Keratinocyte (primary cell): Measurements from ENCODE around the gene SQOR. TPM values are rescaled to one million over a fixed set of nuclear protein-coding genes. Genes with fewer than 3 reads are reported as not detected.

Experiments
- DNase-seq: peaks from one replicate; pipeline ENCODE4 v3.0.0-alpha.2; 2011; ENCODE audit warnings: low read depth, missing footprints, low spot score
- FAIRE-seq: peaks from 2 replicates; lab custom pipeline; 2011; peaks lifted over from hg19 to GRCh38; lab: Jason Lieb, UNC
- H2AFZ ChIP-seq: 2 replicates; pipeline ENCODE4 v1.6.0; 2012; ENCODE audit warnings: low read length, control low read depth, inconsistent platforms; ENCODE audit not compliant: control insufficient read depth
- H3K27ac ChIP-seq: 2 replicates; pipeline ENCODE4 v1.5.1; 2011; ENCODE audit warnings: low read length; ENCODE audit not compliant: control insufficient read depth, insufficient read depth
- H3K27me3 ChIP-seq: 3 replicates; pipeline ENCODE4 v1.6.0; 2011; ENCODE audit warnings: low read length; ENCODE audit not compliant: control insufficient read depth, insufficient read depth; ENCODE audit errors: extremely low read depth
- H3K36me3 ChIP-seq, 2 experiments: 2 replicates in 1 of 2; 3 replicates in 1 of 2; pipeline ENCODE4 v1.5.1; 2011; ENCODE audit warnings: low read length in 2 of 2, mild to moderate bottlenecking in 1 of 2; ENCODE audit not compliant: control insufficient read depth in 2 of 2, insufficient read depth in 2 of 2; ENCODE audit errors: extremely low read depth in 1 of 2
- H3K4me1 ChIP-seq: 3 replicates; pipeline ENCODE4 v1.5.1; 2011; ENCODE audit warnings: low read length; ENCODE audit not compliant: control insufficient read depth, insufficient read depth; ENCODE audit errors: extremely low read depth
- H3K4me2 ChIP-seq: 3 replicates; pipeline ENCODE4 v1.6.0; 2011; ENCODE audit warnings: low read depth, low read length; ENCODE audit not compliant: control insufficient read depth, insufficient read depth; ENCODE audit errors: extremely low read depth
- H3K4me3 ChIP-seq, 3 experiments: fragments of 200-600 bp in 1 of 3; sonication (generic) in 1 of 3; 2 replicates in 2 of 3; 3 replicates in 1 of 3; pipeline ENCODE4 v1.5.1; 2011 to 2016; ENCODE audit warnings: low read length in 3 of 3, mild to moderate bottlenecking in 3 of 3, control low read depth in 2 of 3, inconsistent platforms in 1 of 3, low read depth in 1 of 3, mixed read lengths in 1 of 3, mixed run types in 1 of 3, moderate library complexity in 1 of 3; ENCODE audit not compliant: control insufficient read depth in 2 of 3, insufficient read depth in 2 of 3; ENCODE audit errors: extremely low read depth in 1 of 3
- H3K79me2 ChIP-seq: 2 replicates; pipeline ENCODE4 v1.6.0; 2012; ENCODE audit warnings: low read length; ENCODE audit not compliant: control insufficient read depth, insufficient read depth
- H3K9ac ChIP-seq: 3 replicates; pipeline ENCODE4 v1.6.0; 2011; ENCODE audit warnings: low read length; ENCODE audit not compliant: control insufficient read depth, insufficient read depth; ENCODE audit errors: extremely low read depth
- H3K9me1 ChIP-seq: 3 replicates; pipeline ENCODE4 v1.6.0; 2011; ENCODE audit warnings: low read length; ENCODE audit not compliant: control insufficient read depth, insufficient read depth; ENCODE audit errors: extremely low read depth
- H3K9me3 ChIP-seq: 2 replicates; pipeline ENCODE4 v1.5.1; 2012; ENCODE audit warnings: low read depth, low read length; ENCODE audit not compliant: control insufficient read depth
- H4K20me1 ChIP-seq: 3 replicates; pipeline ENCODE4 v1.6.0; 2011; ENCODE audit warnings: low read length; ENCODE audit not compliant: control insufficient read depth, insufficient read depth; ENCODE audit errors: extremely low read depth
- EZH2 ChIP-seq: IDR thresholded peaks from one replicate; pipeline ENCODE4 v1.6.1; 2012; ENCODE audit warnings: inconsistent platforms, mild to moderate bottlenecking, low read length, moderate library complexity
- dilution Hi-C: fragments of 300-500 bp; cut with MboI; formaldehyde crosslinking; loops from one replicate; pipeline ENCODE4 v1.7.0; 2020; ENCODE audit warnings: low sequenced_read_pairs; ENCODE audit not compliant: extremely low pct_ligation_motif_present
- polyA plus RNA-seq, 5 experiments: library from polyadenylated mRNA; depleted of rRNA in 3 of 5; stranded (reverse) in 3 of 5; stranded (forward) in 1 of 5; unstranded in 1 of 5; fragments of >200 nt; gene quantifications; 1 replicate in 1 of 5; 2 replicates in 3 of 5; 3 replicates in 1 of 5; pipeline versions ENCODE4 v1.2.1 to v1.2.3, GENCODE V29; 2011 to 2012; ENCODE audit warnings: missing spikeins in 2 of 5, low read depth in 1 of 5, low replicate concordance in 1 of 5
- TF ChIP-seq, protein P1 (sequence below), 3 experiments: IDR thresholded peaks in 1 of 3; conservative IDR thresholded peaks in 1 of 3; optimal IDR thresholded peaks in 1 of 3; 2 replicates in 2 of 3; 3 replicates in 1 of 3; pipeline versions ENCODE3 to v1.5.1; 2011; ENCODE audit warnings: low read length in 3 of 3, mild to moderate bottlenecking in 3 of 3, moderate library complexity in 2 of 3, control low read depth in 1 of 3, inconsistent platforms in 1 of 3; ENCODE audit not compliant: insufficient read depth in 2 of 3; ENCODE audit errors: extremely low read depth in 1 of 3

Gene SQOR
- polyA plus RNA-seq, 1 donor (not counting 4 experiments of a cell fraction or from before 2014, with no cell fraction given) = 140 TPM

DNA sequence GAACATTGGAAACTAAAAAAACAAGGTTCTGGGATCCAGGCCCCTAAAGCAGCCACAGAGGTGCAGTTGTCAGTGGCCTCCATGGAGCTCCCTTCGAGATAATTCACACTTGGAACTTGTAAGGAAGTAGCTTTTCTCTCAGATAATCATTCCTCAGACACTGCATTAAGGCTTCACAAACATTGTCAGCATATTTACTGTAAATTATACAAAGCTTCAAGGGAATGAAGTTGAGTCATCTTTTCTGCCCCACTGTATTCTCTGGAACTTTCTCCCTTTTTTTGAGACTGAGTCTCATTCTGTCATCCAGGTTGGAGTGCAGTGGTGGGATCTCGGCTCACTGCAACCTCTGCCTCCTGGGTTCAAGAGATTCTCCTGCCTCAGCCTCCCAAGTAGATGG, 40.5 kb upstream of the SQOR start:
- no peaks in the 10 kb centered on the region for H3K9me3 ChIP-seq
- peaks cover 0 to 2% of the 10 kb centered on the region in 2 experiments for H3K36me3 ChIP-seq
- H3K9ac ChIP-seq = no peak overlapping the region
- no peaks in the 10 kb centered on the region for H3K27me3 ChIP-seq
- dilution Hi-C loops = no loop called here
- no peak for DNase-seq
- H3K27ac ChIP-seq = no peak overlapping the region
- no peak overlapping the region for H3K4me2 ChIP-seq
- H2AFZ ChIP-seq = no peak overlapping the region
- FAIRE-seq = no peak
- peaks cover under 1% of the 10 kb centered on the region for H3K4me1 ChIP-seq
- no peak overlapping the region for H3K4me3 ChIP-seq
- H3K79me2 ChIP-seq = peaks cover 12% of the 10 kb centered on the region
- H3K9me1 ChIP-seq = no peaks in the 10 kb centered on the region
- H4K20me1 ChIP-seq = no peaks in the 10 kb centered on the region
- no peak for TF ChIP-seq EZH2
- TF ChIP-seq, protein P1, sequence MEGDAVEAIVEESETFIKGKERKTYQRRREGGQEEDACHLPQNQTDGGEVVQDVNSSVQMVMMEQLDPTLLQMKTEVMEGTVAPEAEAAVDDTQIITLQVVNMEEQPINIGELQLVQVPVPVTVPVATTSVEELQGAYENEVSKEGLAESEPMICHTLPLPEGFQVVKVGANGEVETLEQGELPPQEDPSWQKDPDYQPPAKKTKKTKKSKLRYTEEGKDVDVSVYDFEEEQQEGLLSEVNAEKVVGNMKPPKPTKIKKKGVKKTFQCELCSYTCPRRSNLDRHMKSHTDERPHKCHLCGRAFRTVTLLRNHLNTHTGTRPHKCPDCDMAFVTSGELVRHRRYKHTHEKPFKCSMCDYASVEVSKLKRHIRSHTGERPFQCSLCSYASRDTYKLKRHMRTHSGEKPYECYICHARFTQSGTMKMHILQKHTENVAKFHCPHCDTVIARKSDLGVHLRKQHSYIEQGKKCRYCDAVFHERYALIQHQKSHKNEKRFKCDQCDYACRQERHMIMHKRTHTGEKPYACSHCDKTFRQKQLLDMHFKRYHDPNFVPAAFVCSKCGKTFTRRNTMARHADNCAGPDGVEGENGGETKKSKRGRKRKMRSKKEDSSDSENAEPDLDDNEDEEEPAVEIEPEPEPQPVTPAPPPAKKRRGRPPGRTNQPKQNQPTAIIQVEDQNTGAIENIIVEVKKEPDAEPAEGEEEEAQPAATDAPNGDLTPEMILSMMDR (optimal IDR thresholded peaks at IDR 0.05 in 1 of 3, IDR thresholded peaks at IDR 0.05 in 1 of 3, conservative IDR thresholded peaks at IDR 0.05 in 1 of 3; ENCODE audit: extremely low read depth in 1 of 3, insufficient read depth in 2 of 3, low read length in 3 of 3) = no peak

DNA sequence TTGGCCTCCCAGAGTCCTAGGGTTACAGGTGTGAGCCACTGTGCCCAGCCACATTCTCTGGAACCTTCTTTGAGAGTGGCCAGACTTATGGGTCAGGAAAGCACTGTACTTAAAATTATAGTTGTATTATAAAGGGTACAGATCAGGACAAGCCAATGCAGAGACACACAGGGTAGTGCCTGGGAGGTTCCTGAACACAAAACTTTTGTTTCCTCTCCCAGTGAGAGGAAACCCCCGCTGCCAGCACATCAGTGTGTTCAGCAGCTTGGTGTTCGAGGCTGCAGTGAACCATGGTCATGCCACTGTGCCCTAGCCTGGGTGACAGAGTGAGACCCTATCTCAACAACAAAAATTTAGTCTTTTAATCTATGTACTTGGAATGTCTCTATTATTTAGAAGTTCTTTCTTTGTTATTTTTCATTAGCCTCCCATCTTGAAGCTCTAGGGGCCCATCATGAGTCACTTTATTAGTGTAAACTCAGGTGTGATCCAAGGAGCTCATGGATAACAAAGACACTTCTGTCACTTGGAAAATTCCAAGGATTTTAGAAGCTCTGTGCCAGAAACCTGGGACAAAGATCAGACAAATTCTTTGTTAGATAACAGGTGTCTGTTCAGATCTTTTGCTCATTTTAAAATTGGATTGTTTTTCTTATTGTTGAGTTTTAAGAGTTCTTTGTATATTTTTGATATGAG, 39.8 kb upstream of the SQOR start:
- Histone ChIP-seq H3K27me3 (no peaks in the 10 kb centered on the region), H3K4me1 (no peaks in the 10 kb centered on the region), H3K27ac (no peak overlapping the region), H3K9me1 (no peaks in the 10 kb centered on the region), H3K79me2 (peaks cover 10% of the 10 kb centered on the region), H2AFZ (no peak overlapping the region), H3K4me3 (no peak overlapping the region), H3K4me2 (no peak overlapping the region), H3K36me3 (peaks cover 0 to 2% of the 10 kb centered on the region in 2 experiments), H3K9me3 (no peaks in the 10 kb centered on the region), H4K20me1 (no peaks in the 10 kb centered on the region), H3K9ac (no peak overlapping the region)
- dilution Hi-C loops = no loop called here
- no peak for FAIRE-seq
- no peak for TF ChIP-seq EZH2
- TF ChIP-seq, protein P1 (optimal IDR thresholded peaks at IDR 0.05 in 1 of 3, IDR thresholded peaks at IDR 0.05 in 1 of 3, conservative IDR thresholded peaks at IDR 0.05 in 1 of 3; ENCODE audit: extremely low read depth in 1 of 3, insufficient read depth in 2 of 3, low read length in 3 of 3) = no peak
- no peak for DNase-seq
